IPS DF 4.7 (cell line): ENCODE measurements around the gene RLF.

Experiments used
- DNase-seq: peaks from one replicate; pipeline ENCODE4 v3.0.0-alpha.2; 2013; ENCODE audit warnings: low spot score; ENCODE audit errors: extremely low read depth

Gene RLF

GRCh38 chr1:40268211-40268610, 107.0 kb downstream of the RLF start:
- DNase-seq = no peak

- DNase-seq = no peak
These were observed 109.1 kb downstream of the RLF start for GRCh38 chr1:40270152-40270834.

DNA sequence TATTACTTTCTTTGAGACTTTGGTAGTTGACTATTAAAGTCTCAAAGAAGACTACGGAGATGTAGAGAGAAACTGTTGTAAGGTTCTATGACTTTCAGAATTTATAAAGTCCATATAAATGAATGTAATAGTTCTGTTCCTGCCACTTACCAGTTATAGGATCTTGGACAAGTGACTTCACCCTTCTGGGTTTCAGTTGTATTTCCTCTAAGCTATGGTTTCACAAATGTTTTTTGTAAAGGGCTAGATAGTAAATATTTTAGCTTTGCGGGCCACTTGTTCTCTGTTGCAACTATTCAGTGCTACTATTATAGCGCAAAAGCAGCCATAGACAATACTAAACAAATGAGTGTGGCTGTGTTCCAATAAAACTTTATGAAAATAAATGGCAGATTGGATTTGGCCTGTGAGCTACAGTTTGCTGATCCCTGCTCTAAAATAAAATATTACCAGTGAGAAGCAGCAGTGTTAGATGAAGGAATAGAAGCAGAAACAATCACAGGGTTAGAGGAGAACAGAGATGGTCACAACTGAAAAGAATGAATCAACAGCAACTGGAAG, 111.5 kb downstream of the RLF start:
- no peak for DNase-seq

- DNase-seq = no peak
These were observed 112.5 kb downstream of the RLF start for GRCh38 chr1:40273547-40274166.

DNA sequence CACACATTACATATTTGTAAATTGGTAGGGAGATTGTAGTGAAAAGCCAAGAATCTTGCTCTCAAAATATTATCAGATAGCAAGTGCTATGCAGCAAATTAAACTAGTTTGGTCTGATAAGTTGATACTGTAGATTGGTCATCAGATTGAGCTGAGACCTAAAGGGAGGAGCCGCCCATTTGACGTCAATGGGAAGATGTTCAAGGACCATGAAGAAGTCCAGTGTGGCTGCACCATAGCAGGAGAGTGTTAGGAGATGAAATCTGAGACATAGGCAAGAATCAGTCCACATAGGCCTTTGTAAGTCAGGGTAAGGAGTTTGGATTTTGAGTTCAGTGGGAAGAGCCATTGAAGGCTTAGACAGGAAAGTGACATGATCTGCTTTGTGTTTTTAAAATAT, 113.1 kb downstream of the RLF start:
- DNase-seq = no peak

GRCh38 chr1:40276122-40276521, 114.9 kb downstream of the RLF start:
- no peak for DNase-seq

GRCh38 chr1:40281853-40282252, 120.7 kb downstream of the RLF start:
- DNase-seq = no peak
